Hepatocyte (in vitro differentiated cells): Measurements from ENCODE around the gene REV3L. TPM values are rescaled to one million over a fixed set of nuclear protein-coding genes. Genes with fewer than 3 reads are reported as not detected.

ENCODE experiments used
- DNase-seq: peaks from one replicate; pipeline ENCODE4 v3.0.0-alpha.2; 2016; ENCODE audit warnings: low spot score
- H2AFZ ChIP-seq: fragments of 200-600 bp; sonication (generic); 2 replicates; pipeline ENCODE4 v1.6.0; 2016; ENCODE audit warnings: antibody characterized with exemption, mild to moderate bottlenecking
- H3K27ac ChIP-seq: fragments of 200-600 bp; sonication (generic); 2 replicates; pipeline ENCODE4 v1.5.1; 2016; ENCODE audit warnings: mild to moderate bottlenecking
- H3K27me3 ChIP-seq: fragments of 200-600 bp; sonication (generic); 2 replicates; pipeline ENCODE4 v1.6.1; 2016
- H3K36me3 ChIP-seq: fragments of 200-600 bp; sonication (generic); replicated peaks from 2 replicates; pipeline ENCODE4 v1.5.1; 2016; ENCODE audit warnings: low read depth; ENCODE audit not compliant: insufficient read depth
- H3K4me1 ChIP-seq: fragments of 200-600 bp; sonication (generic); 2 replicates; pipeline ENCODE4 v1.5.1; 2016; ENCODE audit warnings: mild to moderate bottlenecking, moderate library complexity; ENCODE audit not compliant: insufficient read depth
- H3K4me2 ChIP-seq: fragments of 200-600 bp; sonication (generic); 2 replicates; pipeline ENCODE4 v1.6.0; 2016
- H3K4me3 ChIP-seq: fragments of 200-600 bp; sonication (generic); 2 replicates; pipeline ENCODE4 v1.5.1; 2016; ENCODE audit warnings: mild to moderate bottlenecking
- H3K79me2 ChIP-seq: fragments of 200-600 bp; sonication (generic); 2 replicates; pipeline ENCODE4 v1.6.0; 2017; ENCODE audit warnings: mild to moderate bottlenecking
- H3K9me2 ChIP-seq: fragments of 200-600 bp; sonication (generic); replicated peaks from 2 replicates; pipeline ENCODE4 v1.6.0; 2017; ENCODE audit warnings: mild to moderate bottlenecking; ENCODE audit not compliant: insufficient read depth
- H3K9me3 ChIP-seq: fragments of 200-600 bp; sonication (generic); 2 replicates; pipeline ENCODE4 v1.5.1; 2016; ENCODE audit warnings: low read depth, mild to moderate bottlenecking
- H4K20me1 ChIP-seq: fragments of 200-600 bp; sonication (generic); 2 replicates; pipeline ENCODE4 v1.6.0; 2016; ENCODE audit warnings: mild to moderate bottlenecking; ENCODE audit not compliant: insufficient read depth, poor library complexity, severe bottlenecking
- CTCF ChIP-seq: fragments of 200-600 bp; sonication (generic); IDR thresholded peaks from 2 replicates; pipeline ENCODE4 v1.5.1; 2016; ENCODE audit warnings: antibody characterized with exemption, mild to moderate bottlenecking; ENCODE audit not compliant: poor library complexity
- EZH2 ChIP-seq: fragments of 200-600 bp; sonication (generic); IDR thresholded peaks from 2 replicates; pipeline ENCODE4 v1.6.1; 2016; ENCODE audit warnings: antibody characterized with exemption, mild to moderate bottlenecking, borderline replicate concordance
- EZH2phosphoT487 ChIP-seq: fragments of 200-600 bp; sonication (generic); IDR thresholded peaks from one replicate; pipeline ENCODE4 v1.6.1; 2018; ENCODE audit warnings: antibody characterized with exemption, mild to moderate bottlenecking, low read depth, moderate library complexity; ENCODE audit not compliant: unreplicated experiment, severe bottlenecking
- WGBS: methylation state at CpG from one replicate; pipeline ENCODE4 v1.1.6; 2016; ENCODE audit warnings: low lambda C conversion rate; ENCODE audit errors: missing lambda C conversion rate; 5-methylcytosine and 5-hydroxymethylcytosine counted together
- polyA plus RNA-seq: library from polyadenylated mRNA; unstranded; fragments of >200 nt; fragmentation: Nextera tagmentation; extraction: Ambion mirVana; gene quantifications from 2 replicates; pipeline ENCODE4 v1.2.1, GENCODE V29; 2016
- total RNA-seq: library from RNA; depleted of rRNA; stranded (reverse); fragments of >200 nt; gene quantifications from 2 replicates; pipeline ENCODE4 v1.2.3, GENCODE V29; 2014

Gene REV3L
- total RNA-seq (29.4 and 37.2 TPM in 2 replicates), polyA plus RNA-seq (17.6 and 23.7 TPM in 2 replicates)

GRCh38 chr6:111482959-111483735, at the start of gene REV3L:
TSS of gene REV3L (minus strand) at chr6:111483218. CDS start at chr6:111482888, 330 bp downstream.
- Histone ChIP-seq H3K9me3 (no peaks in the 10 kb centered on the region), H3K9me2 (no peaks in the 10 kb centered on the region), H3K4me1 (peaks cover 20% of the 10 kb centered on the region), H4K20me1 (peaks cover 15% of the 10 kb centered on the region), H3K27me3 (no peaks in the 10 kb centered on the region), H3K79me2 (peaks cover 76% of the 10 kb centered on the region), H3K36me3 (no peaks in the 10 kb centered on the region), H2AFZ (peak within 1 kb of the TSS; percentile 79), H3K4me3 (peak within 1 kb of the TSS; percentile 74), H3K4me2 (peak within 1 kb of the TSS; percentile 81), H3K27ac (peak within 1 kb of the TSS; percentile 99)
- TF ChIP-seq EZH2 (no peak), CTCF (no peak), EZH2phosphoT487 (no peak)
- 1% methylated on average over 36 of the region's 84 CpGs for WGBS
- peak; percentile 92 for DNase-seq

- no peak overlapping the region for H3K27ac ChIP-seq
- no peaks in the 10 kb centered on the region for H4K20me1 ChIP-seq
- H2AFZ ChIP-seq: no peak overlapping the region
- TF ChIP-seq EZH2: no peak
- no peak for TF ChIP-seq EZH2phosphoT487
- no peak for TF ChIP-seq CTCF
- no peak overlapping the region for H3K4me3 ChIP-seq
- H3K4me2 ChIP-seq: no peak overlapping the region
- H3K36me3 ChIP-seq: no peaks in the 10 kb centered on the region
- peaks cover 10% of the 10 kb centered on the region for H3K79me2 ChIP-seq
- no peaks in the 10 kb centered on the region for H3K9me3 ChIP-seq
- no peaks in the 10 kb centered on the region for H3K4me1 ChIP-seq
- no peak for DNase-seq
- no peaks in the 10 kb centered on the region for H3K9me2 ChIP-seq
- no peaks in the 10 kb centered on the region for H3K27me3 ChIP-seq
- 94% methylated on average over 5 of the region's 5 CpGs for WGBS
Measured at GRCh38 chr6:111531185-111531584, 48.2 kb upstream of the REV3L start.

- no peak for DNase-seq
- Histone ChIP-seq H2AFZ (no peak overlapping the region), H3K79me2 (peaks cover 12% of the 10 kb centered on the region), H3K9me3 (no peaks in the 10 kb centered on the region), H3K4me2 (no peak overlapping the region), H3K27ac (peak overlapping the region; percentile 56), H3K9me2 (no peaks in the 10 kb centered on the region), H3K4me3 (no peak overlapping the region), H3K27me3 (no peaks in the 10 kb centered on the region), H3K36me3 (no peaks in the 10 kb centered on the region), H3K4me1 (no peaks in the 10 kb centered on the region), H4K20me1 (no peaks in the 10 kb centered on the region)
- TF ChIP-seq CTCF: no peak
- TF ChIP-seq EZH2: no peak
- no peak for TF ChIP-seq EZH2phosphoT487
- WGBS: 96% methylated on average over 8 of the region's 8 CpGs
Measured at GRCh38 chr6:111530667-111531066, 47.6 kb upstream of the REV3L start.
